SK-N-SH (cell line): ENCODE measurements around the gene SAXO1. TPM values are rescaled to one million over a fixed set of nuclear protein-coding genes. Genes with fewer than 3 reads are reported as not detected.

Experiments
- CTCF ChIA-PET: fragments of 300-600, 350-600 bp; formaldehyde crosslinking; extraction: SDS; loops from one replicate; lab custom pipeline; 2021; lab: Yijun Ruan, JAX
- POLR2A ChIA-PET: fragments of 350-600 bp; sonication (Branson Sonifier 250); formaldehyde crosslinking; extraction: SDS; loops from one replicate; lab custom pipeline; 2020; ENCODE audit warnings: antibody characterized with exemption, inconsistent platforms; lab: Yijun Ruan, JAX
- DNase-seq: peaks from one replicate; pipeline ENCODE4 v3.0.0; 2012
- H2AFZ ChIP-seq: fragments of 200-600 bp; sonication (generic); 2 replicates; pipeline ENCODE4 v1.8.1; 2016; ENCODE audit warnings: antibody characterized with exemption, mild to moderate bottlenecking, low read depth
- H3F3A ChIP-seq: fragments of 200-600 bp; sonication (generic); replicated peaks from 2 replicates; pipeline ENCODE3; 2016; ENCODE audit warnings: antibody characterized with exemption, mild to moderate bottlenecking; ENCODE audit not compliant: insufficient read depth
- H3K27ac ChIP-seq, 2 experiments: fragments of 200-500 bp in 1 of 2; fragments of 200-600 bp in 1 of 2; sonication (Bioruptor generic) in 1 of 2; sonication (generic), shearing (Covaris generic) in 1 of 2; 2 replicates each; pipeline versions ENCODE4 v1.5.1 to v1.6.1; 2014 to 2016; ENCODE audit warnings: low read depth in 2 of 2, inconsistent platforms in 1 of 2, low read length in 1 of 2, mild to moderate bottlenecking in 1 of 2, mixed read lengths in 1 of 2
- H3K27me3 ChIP-seq: fragments of 200-600 bp; sonication (generic), shearing (Covaris generic); 2 replicates; pipeline ENCODE4 v1.6.1; 2016; ENCODE audit warnings: mixed run types; ENCODE audit not compliant: insufficient read depth
- H3K36me3 ChIP-seq, 2 experiments: fragments of 200-500 bp in 1 of 2; fragments of 200-600 bp in 1 of 2; sonication (Bioruptor generic) in 1 of 2; sonication (generic) in 1 of 2; replicated peaks in 1 of 2; 2 replicates each; pipeline versions ENCODE3 to v1.5.1; 2014 to 2016; ENCODE audit warnings: low read length in 1 of 2, mild to moderate bottlenecking in 1 of 2; ENCODE audit not compliant: insufficient read depth in 2 of 2, control insufficient read depth in 1 of 2
- H3K4me1 ChIP-seq, 2 experiments: fragments of 200-500 bp in 1 of 2; fragments of 200-600 bp in 1 of 2; sonication (Bioruptor generic) in 1 of 2; sonication (generic), shearing (Covaris generic) in 1 of 2; 2 replicates each; pipeline versions ENCODE4 v1.5.1 to v1.6.1; 2014 to 2016; ENCODE audit warnings: low read depth in 1 of 2, low read length in 1 of 2, mixed run types in 1 of 2; ENCODE audit not compliant: insufficient read depth in 2 of 2, control insufficient read depth in 1 of 2
- H3K4me2 ChIP-seq: fragments of 200-600 bp; sonication (generic), shearing (Covaris generic); 2 replicates; pipeline ENCODE4 v1.6.1; 2017; ENCODE audit warnings: mixed run types
- H3K4me3 ChIP-seq, 2 experiments: fragments of 200-500 bp in 1 of 2; fragments of 200-600 bp in 1 of 2; sonication (Bioruptor generic) in 1 of 2; sonication (generic), shearing (Covaris generic) in 1 of 2; 2 replicates each; pipeline versions ENCODE4 v1.5.1 to v1.8.1; 2014 to 2016; ENCODE audit warnings: low read depth in 2 of 2, inconsistent platforms in 1 of 2, low read length in 1 of 2, mild to moderate bottlenecking in 1 of 2, mixed read lengths in 1 of 2, moderate library complexity in 1 of 2
- H3K79me2 ChIP-seq: fragments of 200-600 bp; sonication (generic); 2 replicates; pipeline ENCODE4 v1.8.1; 2017; ENCODE audit warnings: mild to moderate bottlenecking; ENCODE audit not compliant: insufficient read depth
- H3K9ac ChIP-seq: fragments of 200-600 bp; sonication (generic); 2 replicates; pipeline ENCODE4 v1.6.1; 2017; ENCODE audit warnings: mixed run types
- H3K9me2 ChIP-seq: fragments of 200-600 bp; sonication (generic); 2 replicates; pipeline ENCODE4 v1.6.1; 2017; ENCODE audit warnings: mixed run types
- H3K9me3 ChIP-seq: fragments of 200-600 bp; sonication (generic); 2 replicates; pipeline ENCODE4 v1.6.1; 2017; ENCODE audit warnings: mixed run types, mild to moderate bottlenecking, moderate library complexity
- H4K20me1 ChIP-seq: fragments of 200-600 bp; sonication (generic); 2 replicates; pipeline ENCODE4 v1.6.1; 2017; ENCODE audit warnings: mild to moderate bottlenecking, mixed run types; ENCODE audit not compliant: insufficient read depth
- CHD2 ChIP-seq: fragments of 150-350 bp; IDR thresholded peaks from 2 replicates; pipeline ENCODE4 v1.6.1; 2018; ENCODE audit warnings: low read length; ENCODE audit not compliant: partially characterized antibody
- EP300 ChIP-seq, 2 experiments: IDR thresholded peaks; 2 replicates each; pipeline versions ENCODE4 v1.4.0 to v1.6.1; 2012; ENCODE audit warnings: borderline replicate concordance in 1 of 2, low read depth in 1 of 2, low read length in 1 of 2
- EZH2phosphoT487 ChIP-seq: fragments of 200-600 bp; sonication (generic); IDR thresholded peaks from 2 replicates; pipeline ENCODE4 v1.6.1; 2017; ENCODE audit warnings: low read depth, mixed run types, mild to moderate bottlenecking, antibody characterized with exemption, moderate library complexity, borderline replicate concordance
- FOXM1 ChIP-seq: IDR thresholded peaks from 2 replicates; pipeline ENCODE4 v1.4.0; 2012; ENCODE audit warnings: low read depth, mild to moderate bottlenecking
- GABPA ChIP-seq: IDR thresholded peaks from 2 replicates; pipeline ENCODE4 v1.4.0; 2012; ENCODE audit warnings: low read depth, mild to moderate bottlenecking
- GATA2 ChIP-seq: sonication (generic); formaldehyde crosslinking; IDR thresholded peaks from 2 replicates; pipeline ENCODE4 v1.5.0; 2020; ENCODE audit warnings: mild to moderate bottlenecking, missing genetic modification reagents
- MAX ChIP-seq: IDR thresholded peaks from 2 replicates; pipeline ENCODE4 v1.4.0; 2012; ENCODE audit warnings: low read depth
- MXI1 ChIP-seq: IDR thresholded peaks from 2 replicates; pipeline ENCODE4 v1.6.1; 2012; ENCODE audit warnings: mild to moderate bottlenecking, low read depth, low read length, improper control_type of control experiment
- NRF1 ChIP-seq: IDR thresholded peaks from 2 replicates; pipeline ENCODE4 v1.6.1; 2012; ENCODE audit warnings: low read depth, mild to moderate bottlenecking, low read length
- PBX3 ChIP-seq: IDR thresholded peaks from 2 replicates; pipeline ENCODE4; 2012
- POLR2AphosphoS5 ChIP-seq: IDR thresholded peaks from 2 replicates; pipeline ENCODE4 v1.6.1; 2012; ENCODE audit warnings: low read depth, low read length
- RAD21 ChIP-seq: IDR thresholded peaks from 2 replicates; pipeline ENCODE4 v1.6.1; 2012; ENCODE audit warnings: mild to moderate bottlenecking, low read length
- RCOR1 ChIP-seq: fragments of 150-350 bp; IDR thresholded peaks from 2 replicates; pipeline ENCODE4 v1.6.1; 2017; ENCODE audit warnings: antibody characterized with exemption, low read length
- REST ChIP-seq: IDR thresholded peaks from 2 replicates; pipeline ENCODE4 v1.6.1; 2012; ENCODE audit warnings: mild to moderate bottlenecking, low read depth, low read length, moderate library complexity
- RXRA ChIP-seq: IDR thresholded peaks from 2 replicates; pipeline ENCODE4 v1.4.0; 2012; ENCODE audit warnings: low read depth, mild to moderate bottlenecking, borderline replicate concordance
- SMC3 ChIP-seq: IDR thresholded peaks from 2 replicates; pipeline ENCODE4 v1.6.1; 2012; ENCODE audit warnings: low read depth, low read length, improper control_type of control experiment
- TAF1 ChIP-seq: IDR thresholded peaks from 2 replicates; pipeline ENCODE4 v1.6.1; 2012; ENCODE audit warnings: low read depth, mild to moderate bottlenecking, low read length, moderate library complexity, borderline replicate concordance
- TEAD4 ChIP-seq: IDR thresholded peaks from 2 replicates; pipeline ENCODE4 v1.4.0; 2012; ENCODE audit warnings: mild to moderate bottlenecking, borderline replicate concordance; ENCODE audit not compliant: insufficient read depth
- USF2 ChIP-seq: fragments of 150-350 bp; IDR thresholded peaks from 2 replicates; pipeline ENCODE4 v1.6.1; 2017; ENCODE audit warnings: antibody characterized with exemption, low read length, low read depth, borderline replicate concordance
- YY1 ChIP-seq: IDR thresholded peaks from 2 replicates; pipeline ENCODE4 v1.4.0; 2012; ENCODE audit warnings: low read depth, mild to moderate bottlenecking
- WGBS: methylation state at CpG from one replicate; pipeline ENCODE4 v1.1.6; 2017; ENCODE audit warnings: low lambda C conversion rate; 5-methylcytosine and 5-hydroxymethylcytosine counted together
- polyA plus RNA-seq, 3 experiments: library from polyadenylated mRNA; depleted of rRNA; stranded (reverse); fragments of >200 nt; gene quantifications; 2 replicates each; pipeline ENCODE4 v1.2.3, GENCODE V29; 2012
- TF ChIP-seq, protein P1 (sequence below): fragments of 200-600 bp; sonication (generic); IDR thresholded peaks from 2 replicates; pipeline ENCODE4 v1.6.1; 2017; ENCODE audit warnings: antibody characterized with exemption, mild to moderate bottlenecking, moderate library complexity

The SAXO1 gene
- polyA plus RNA-seq, 1 of the 3 experiments (the other 2 are of a cell fraction) = 0.03 TPM

GRCh38 chr9:18997151-18997550 is 35.9 kb downstream of the SAXO1 start:
- ChIA-PET CTCF (no interaction called here), POLR2A (no interaction called here)
- Histone ChIP-seq H3K4me3 (no peak overlapping the region), H3K27ac (no peak overlapping the region), H3K36me3 (no peaks in the 10 kb centered on the region), H3K9me2 (no peaks in the 10 kb centered on the region), H4K20me1 (no peaks in the 10 kb centered on the region), H3K9me3 (no peaks in the 10 kb centered on the region), H3K4me2 (no peak overlapping the region), H3K4me1 (no peaks in the 10 kb centered on the region), H2AFZ (no peak overlapping the region), H3K27me3 (no peaks in the 10 kb centered on the region), H3K9ac (no peak overlapping the region), H3K79me2 (no peaks in the 10 kb centered on the region), H3F3A (no peaks in the 10 kb centered on the region)
- WGBS = 29% methylated on average over 1 of the region's 2 CpGs
- TF ChIP-seq MXI1 (no peak), CHD2 (no peak), NRF1 (no peak), FOXM1 (no peak), TEAD4 (no peak), YY1 (no peak), RCOR1 (no peak), EZH2phosphoT487 (no peak), POLR2AphosphoS5 (no peak), MAX (no peak), REST (no peak), GABPA (no peak)
- TF ChIP-seq, protein P1, sequence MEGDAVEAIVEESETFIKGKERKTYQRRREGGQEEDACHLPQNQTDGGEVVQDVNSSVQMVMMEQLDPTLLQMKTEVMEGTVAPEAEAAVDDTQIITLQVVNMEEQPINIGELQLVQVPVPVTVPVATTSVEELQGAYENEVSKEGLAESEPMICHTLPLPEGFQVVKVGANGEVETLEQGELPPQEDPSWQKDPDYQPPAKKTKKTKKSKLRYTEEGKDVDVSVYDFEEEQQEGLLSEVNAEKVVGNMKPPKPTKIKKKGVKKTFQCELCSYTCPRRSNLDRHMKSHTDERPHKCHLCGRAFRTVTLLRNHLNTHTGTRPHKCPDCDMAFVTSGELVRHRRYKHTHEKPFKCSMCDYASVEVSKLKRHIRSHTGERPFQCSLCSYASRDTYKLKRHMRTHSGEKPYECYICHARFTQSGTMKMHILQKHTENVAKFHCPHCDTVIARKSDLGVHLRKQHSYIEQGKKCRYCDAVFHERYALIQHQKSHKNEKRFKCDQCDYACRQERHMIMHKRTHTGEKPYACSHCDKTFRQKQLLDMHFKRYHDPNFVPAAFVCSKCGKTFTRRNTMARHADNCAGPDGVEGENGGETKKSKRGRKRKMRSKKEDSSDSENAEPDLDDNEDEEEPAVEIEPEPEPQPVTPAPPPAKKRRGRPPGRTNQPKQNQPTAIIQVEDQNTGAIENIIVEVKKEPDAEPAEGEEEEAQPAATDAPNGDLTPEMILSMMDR = no peak
- no peak for DNase-seq

DNA sequence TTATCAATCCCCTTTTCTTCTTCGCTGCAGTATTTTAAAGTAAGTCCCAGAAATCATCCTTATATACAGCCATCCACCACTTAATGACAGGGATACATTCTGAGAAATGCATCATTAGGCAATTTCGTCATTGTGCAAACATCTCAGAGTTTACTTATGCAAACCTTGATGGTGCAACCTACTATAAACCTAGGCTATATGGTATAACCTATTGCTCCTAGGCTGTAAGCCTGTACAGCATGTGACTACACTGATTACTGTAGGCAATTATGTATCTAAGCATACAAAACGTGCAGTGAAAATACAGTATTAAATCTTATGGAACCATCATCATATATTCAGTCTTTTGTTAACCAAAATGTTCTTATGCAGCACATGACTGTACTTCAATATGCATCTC is 36.8 kb downstream of the SAXO1 start:
- H3K9me3 ChIP-seq = no peaks in the 10 kb centered on the region
- POLR2A ChIA-PET = no interaction called here
- no peaks in the 10 kb centered on the region for H4K20me1 ChIP-seq
- no peak overlapping the region for H3K4me3 ChIP-seq
- no peak overlapping the region for H3K9ac ChIP-seq
- no peak overlapping the region for H2AFZ ChIP-seq
- CTCF ChIA-PET = no interaction called here
- no peaks in the 10 kb centered on the region for H3K4me1 ChIP-seq
- no peak overlapping the region for H3K27ac ChIP-seq
- DNase-seq = no peak
- no peaks in the 10 kb centered on the region for H3F3A ChIP-seq
- no peaks in the 10 kb centered on the region for H3K36me3 ChIP-seq
- no peak overlapping the region for H3K4me2 ChIP-seq
- H3K27me3 ChIP-seq = no peaks in the 10 kb centered on the region
- WGBS = 36% methylated on average over 3 of the region's 3 CpGs
- H3K9me2 ChIP-seq = no peaks in the 10 kb centered on the region
- TF ChIP-seq RCOR1 (no peak), CHD2 (no peak), EZH2phosphoT487 (no peak), FOXM1 (no peak), RXRA (no peak), GABPA (no peak), RAD21 (no peak), SMC3 (no peak), EP300 (IDR thresholded peaks at IDR 0.05; ENCODE audit: borderline replicate concordance in 1 of 2, low read depth in 1 of 2, low read length in 1 of 2) (no peak), USF2 (no peak), TAF1 (no peak), GATA2 (CRISPR knock-in tag) (no peak), PBX3 (no peak)
- H3K79me2 ChIP-seq = no peaks in the 10 kb centered on the region
